ENCODE data around the gene CALN1.

Gene CALN1

DNA sequence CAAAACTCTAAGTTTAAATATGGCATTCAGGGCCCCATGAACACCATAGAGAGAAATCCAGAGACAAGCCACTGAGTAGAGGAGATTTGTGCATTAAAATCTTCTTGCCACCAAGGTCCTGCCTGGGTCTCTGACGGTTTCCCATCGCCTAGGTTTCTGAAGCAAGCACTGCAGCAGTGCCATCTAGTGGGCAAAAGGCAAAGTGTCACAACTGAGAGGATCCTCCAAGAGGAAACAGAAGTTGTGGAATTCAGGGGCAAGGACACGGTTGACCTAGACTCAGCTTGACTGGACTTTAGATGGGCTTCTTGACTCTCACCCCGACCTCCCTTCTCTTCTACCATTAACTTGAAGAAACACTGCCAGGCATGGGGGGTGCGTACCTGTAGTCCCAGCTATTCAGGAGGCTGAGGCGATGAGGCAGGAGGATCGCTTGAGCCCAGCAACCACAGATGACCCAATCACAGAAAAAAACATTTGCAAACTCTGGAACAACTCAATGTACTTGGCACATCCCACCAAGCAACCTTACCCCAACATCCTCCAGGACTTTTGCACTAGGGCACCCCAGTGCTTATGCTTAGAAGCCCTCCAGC lies 676.1 kb downstream of the CALN1 start:
- DNase-seq (ENCODE audit: insufficient read length) (no peak), FAIRE-seq (no peak)
- TF ChIP-seq POLR2AphosphoS5 (IDR thresholded peaks at IDR 0.05; ENCODE audit: low read depth, low read length) (no peak), TAF1 (IDR thresholded peaks at IDR 0.05; ENCODE audit: borderline replicate concordance, low read depth, low read length) (no peak), POLR2A (IDR thresholded peaks at IDR 0.05; ENCODE audit: low read depth, low read length) (no peak)

- peak; percentile 54 for DNase-seq (ENCODE audit: insufficient read length)
- no peak for FAIRE-seq
- TF ChIP-seq TAF1 (IDR thresholded peaks at IDR 0.05; ENCODE audit: borderline replicate concordance, low read depth, low read length), result no peak
- TF ChIP-seq POLR2A (IDR thresholded peaks at IDR 0.05; ENCODE audit: low read depth, low read length), result no peak
- no peak for TF ChIP-seq POLR2AphosphoS5 (IDR thresholded peaks at IDR 0.05; ENCODE audit: low read depth, low read length)
Observed at GRCh38 chr7:71733107-71733870, 678.8 kb downstream of the CALN1 start.

DNA sequence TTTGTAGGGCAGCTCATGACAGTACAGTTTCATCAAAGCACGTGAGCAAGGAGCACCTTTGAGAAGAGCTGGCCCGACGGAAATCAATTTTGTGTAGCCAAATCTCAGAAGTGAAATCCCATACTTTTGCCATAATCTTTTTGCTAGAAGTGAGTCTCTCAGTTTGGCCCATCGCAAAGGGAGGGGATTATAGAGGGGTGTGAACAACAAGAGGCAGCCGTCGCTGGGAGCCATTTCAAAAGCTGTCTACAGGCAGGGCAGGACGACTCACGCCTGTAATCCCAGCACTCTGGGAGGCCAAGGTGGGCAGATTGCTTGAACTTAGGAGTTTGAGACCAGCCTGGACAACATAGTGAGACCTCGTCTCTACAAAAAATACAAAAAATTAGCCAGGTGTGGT lies 680.4 kb downstream of the CALN1 start:
- FAIRE-seq, result no peak

More for the DNA sequence above, 680.4 kb downstream of the CALN1 start:
- no peak for DNase-seq (ENCODE audit: insufficient read length)
- TF ChIP-seq POLR2A (IDR thresholded peaks at IDR 0.05; ENCODE audit: low read depth, low read length), result no peak
- no peak for TF ChIP-seq POLR2AphosphoS5 (IDR thresholded peaks at IDR 0.05; ENCODE audit: low read depth, low read length)
- TF ChIP-seq TAF1 (IDR thresholded peaks at IDR 0.05; ENCODE audit: borderline replicate concordance, low read depth, low read length), result no peak
